DND-41 (cell line): Measurements from ENCODE around the gene IL1R2.

Experiments
- ATAC-seq: fragments of 200-7000 bp; cut with Tn5 transposase; 3 replicates; pipeline ENCODE4 v1.9.1; 2021; ENCODE audit warnings: low read depth; ENCODE audit not compliant: insufficient read depth
- DNase-seq: peaks from one replicate; pipeline ENCODE4 v3.0.0-alpha.2; 2020
- H2AFZ ChIP-seq: 2 replicates; pipeline ENCODE4 v1.6.0; 2012; ENCODE audit warnings: low read depth, low read length
- H3K27ac ChIP-seq: 2 replicates; pipeline ENCODE4 v1.5.1; 2012; ENCODE audit warnings: low read length, inconsistent platforms
- H3K27me3 ChIP-seq: fragments of 200-600 bp; sonication (generic); 2 replicates; pipeline ENCODE4 v1.6.0; 2012; ENCODE audit warnings: low read length, mild to moderate bottlenecking, inconsistent platforms; ENCODE audit not compliant: insufficient read depth, poor library complexity
- H3K36me3 ChIP-seq: 2 replicates; pipeline ENCODE4 v1.5.1; 2012; ENCODE audit warnings: low read length, inconsistent platforms; ENCODE audit not compliant: insufficient read depth
- H3K4me1 ChIP-seq: 2 replicates; pipeline ENCODE4 v1.5.1; 2012; ENCODE audit warnings: mild to moderate bottlenecking, low read length; ENCODE audit not compliant: insufficient read depth
- H3K4me2 ChIP-seq: 2 replicates; pipeline ENCODE4 v1.6.0; 2012; ENCODE audit warnings: mild to moderate bottlenecking, moderate library complexity, low read length, inconsistent platforms; ENCODE audit not compliant: insufficient read depth
- H3K4me3 ChIP-seq, 2 experiments: fragments of 200-600 bp in 1 of 2; shearing (Covaris generic) in 1 of 2; 2 replicates each; pipeline ENCODE4 v1.5.1; 2012 to 2016; ENCODE audit warnings: inconsistent platforms in 2 of 2, low read length in 2 of 2, mild to moderate bottlenecking in 2 of 2, low read depth in 1 of 2, moderate library complexity in 1 of 2
- H3K79me2 ChIP-seq: 2 replicates; pipeline ENCODE4 v1.6.0; 2012; ENCODE audit warnings: low read length, inconsistent platforms; ENCODE audit not compliant: insufficient read depth
- H3K9ac ChIP-seq: 2 replicates; pipeline ENCODE4 v1.6.0; 2012; ENCODE audit warnings: low read depth, mild to moderate bottlenecking, inconsistent platforms, low read length, moderate library complexity
- H3K9me3 ChIP-seq: 2 replicates; pipeline ENCODE4 v1.5.1; 2012; ENCODE audit warnings: low read length, moderate library complexity, mild to moderate bottlenecking, inconsistent platforms; ENCODE audit not compliant: insufficient read depth, severe bottlenecking
- H4K20me1 ChIP-seq: 2 replicates; pipeline ENCODE4 v1.6.0; 2012; ENCODE audit warnings: low read length; ENCODE audit not compliant: insufficient read depth
- EZH2 ChIP-seq: IDR thresholded peaks from 3 replicates; pipeline ENCODE4 v1.6.1; 2012; ENCODE audit warnings: borderline replicate concordance, low read depth, mild to moderate bottlenecking, moderate library complexity, low read length, inconsistent platforms; ENCODE audit not compliant: severe bottlenecking
- TF ChIP-seq, protein P1 (sequence below): IDR thresholded peaks from 2 replicates; pipeline ENCODE4 v1.5.1; 2012; ENCODE audit warnings: borderline replicate concordance, low read length, moderate library complexity, mild to moderate bottlenecking; ENCODE audit not compliant: poor library complexity, severe bottlenecking; ENCODE audit errors: extremely low read depth

Gene IL1R2

DNA sequence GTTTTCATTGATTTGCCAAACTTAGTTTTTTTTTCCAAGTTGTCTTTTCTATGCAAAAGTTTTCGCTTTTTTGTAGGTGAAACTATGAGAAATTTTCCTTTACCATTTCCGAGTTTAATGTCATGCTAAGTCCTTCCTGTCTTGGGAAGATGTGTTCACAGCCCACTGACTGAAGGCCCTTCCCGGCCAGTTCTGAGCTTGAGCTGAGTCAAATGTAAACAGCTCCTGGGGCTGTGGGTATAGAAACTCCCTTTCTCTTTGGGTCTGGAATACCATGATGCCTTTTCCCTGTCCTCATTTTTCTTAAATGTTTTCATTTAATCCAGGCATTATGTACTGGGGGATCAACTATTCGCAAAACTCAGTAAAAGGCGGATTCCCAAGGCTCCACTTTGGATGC lies 81.0 kb downstream of the IL1R2 start:
- no peak for DNase-seq
- no peak overlapping the region for H3K4me3 ChIP-seq
- no peaks in the 10 kb centered on the region for H3K4me1 ChIP-seq
- H3K27ac ChIP-seq = no peak overlapping the region
- no peaks in the 10 kb centered on the region for H4K20me1 ChIP-seq
- H3K9ac ChIP-seq = no peak overlapping the region
- no peaks in the 10 kb centered on the region for H3K79me2 ChIP-seq
- TF ChIP-seq, protein P1, sequence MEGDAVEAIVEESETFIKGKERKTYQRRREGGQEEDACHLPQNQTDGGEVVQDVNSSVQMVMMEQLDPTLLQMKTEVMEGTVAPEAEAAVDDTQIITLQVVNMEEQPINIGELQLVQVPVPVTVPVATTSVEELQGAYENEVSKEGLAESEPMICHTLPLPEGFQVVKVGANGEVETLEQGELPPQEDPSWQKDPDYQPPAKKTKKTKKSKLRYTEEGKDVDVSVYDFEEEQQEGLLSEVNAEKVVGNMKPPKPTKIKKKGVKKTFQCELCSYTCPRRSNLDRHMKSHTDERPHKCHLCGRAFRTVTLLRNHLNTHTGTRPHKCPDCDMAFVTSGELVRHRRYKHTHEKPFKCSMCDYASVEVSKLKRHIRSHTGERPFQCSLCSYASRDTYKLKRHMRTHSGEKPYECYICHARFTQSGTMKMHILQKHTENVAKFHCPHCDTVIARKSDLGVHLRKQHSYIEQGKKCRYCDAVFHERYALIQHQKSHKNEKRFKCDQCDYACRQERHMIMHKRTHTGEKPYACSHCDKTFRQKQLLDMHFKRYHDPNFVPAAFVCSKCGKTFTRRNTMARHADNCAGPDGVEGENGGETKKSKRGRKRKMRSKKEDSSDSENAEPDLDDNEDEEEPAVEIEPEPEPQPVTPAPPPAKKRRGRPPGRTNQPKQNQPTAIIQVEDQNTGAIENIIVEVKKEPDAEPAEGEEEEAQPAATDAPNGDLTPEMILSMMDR = no peak
- no peak for TF ChIP-seq EZH2
- H3K9me3 ChIP-seq = no peaks in the 10 kb centered on the region
- no peak overlapping the region for H3K4me2 ChIP-seq
- H3K27me3 ChIP-seq = no peaks in the 10 kb centered on the region
- H2AFZ ChIP-seq = no peak overlapping the region
- H3K36me3 ChIP-seq = no peaks in the 10 kb centered on the region
- ATAC-seq = no peak

DNA sequence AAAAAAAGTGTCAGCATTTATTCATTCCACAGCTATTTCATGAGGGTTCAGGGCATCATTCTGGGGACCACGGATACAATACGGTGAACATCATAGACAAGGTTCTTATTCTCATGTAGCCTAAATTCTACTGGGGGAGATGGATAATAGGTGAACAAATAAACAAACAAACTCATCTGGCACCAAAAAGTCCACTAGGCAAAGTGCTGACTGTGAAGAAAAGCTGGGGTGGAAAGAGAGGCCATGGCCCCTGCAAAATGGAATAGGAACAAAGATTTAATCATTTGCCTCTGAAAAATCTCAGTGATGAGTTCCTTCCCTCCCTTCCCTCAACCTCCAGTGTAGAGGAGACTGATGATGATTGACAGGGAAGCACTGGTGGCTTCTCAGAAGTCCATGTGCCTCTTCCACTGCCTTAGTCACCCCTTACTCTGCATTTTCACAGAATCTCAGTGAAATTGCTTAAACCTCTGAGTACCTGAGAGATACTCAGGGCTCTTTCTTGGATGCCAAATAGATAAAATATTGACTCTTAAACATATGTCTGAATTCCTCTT lies 81.5 kb downstream of the IL1R2 start:
- no peak overlapping the region for H3K4me2 ChIP-seq
- H3K79me2 ChIP-seq = no peaks in the 10 kb centered on the region
- ATAC-seq (no peak), DNase-seq (no peak)
- H3K27ac ChIP-seq = no peak overlapping the region
- no peaks in the 10 kb centered on the region for H3K9me3 ChIP-seq
- H3K4me3 ChIP-seq = no peak overlapping the region
- no peak overlapping the region for H2AFZ ChIP-seq
- no peak for TF ChIP-seq EZH2
- TF ChIP-seq, protein P1 = no peak
- H3K27me3 ChIP-seq = no peaks in the 10 kb centered on the region
- no peak overlapping the region for H3K9ac ChIP-seq
- H4K20me1 ChIP-seq = no peaks in the 10 kb centered on the region
- H3K4me1 ChIP-seq = no peaks in the 10 kb centered on the region
- H3K36me3 ChIP-seq = no peaks in the 10 kb centered on the region

DNA sequence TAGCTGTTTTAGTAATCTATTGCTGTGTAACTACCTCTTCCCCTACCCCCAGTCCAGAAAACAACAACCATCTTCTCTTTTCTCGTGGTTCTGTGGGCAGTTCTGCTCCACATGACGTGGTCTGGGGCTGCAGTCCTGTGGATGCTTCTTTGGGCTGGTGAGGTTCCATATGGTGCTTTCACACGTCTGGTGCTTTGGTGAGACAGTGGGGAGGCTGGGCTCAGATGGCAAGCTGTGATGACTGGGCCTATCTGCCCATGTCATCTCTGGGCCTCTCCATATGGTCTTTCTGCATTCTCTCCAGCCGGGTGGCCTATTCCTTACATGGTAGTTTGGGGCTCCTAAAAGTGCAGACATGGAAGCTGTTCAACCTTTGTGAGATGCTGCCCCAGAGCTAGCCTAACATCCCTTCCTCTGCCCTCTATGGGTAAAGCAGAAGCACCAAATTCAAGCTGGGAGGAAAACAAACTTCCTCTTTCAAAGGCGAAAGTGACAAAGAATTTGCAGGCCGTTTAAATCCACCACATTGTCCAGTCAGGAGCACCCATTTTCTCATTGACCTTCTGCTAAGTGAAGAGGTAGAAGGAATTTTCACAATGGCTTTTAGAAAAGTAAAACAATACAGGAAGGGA lies 82.5 kb downstream of the IL1R2 start:
- Histone ChIP-seq H3K9me3 (no peaks in the 10 kb centered on the region), H2AFZ (no peak overlapping the region), H3K27me3 (no peaks in the 10 kb centered on the region), H3K36me3 (no peaks in the 10 kb centered on the region), H3K27ac (no peak overlapping the region), H3K4me1 (no peaks in the 10 kb centered on the region), H4K20me1 (no peaks in the 10 kb centered on the region), H3K9ac (no peak overlapping the region), H3K4me2 (no peak overlapping the region), H3K4me3 (no peak overlapping the region), H3K79me2 (no peaks in the 10 kb centered on the region)
- ATAC-seq (no peak), DNase-seq (no peak)
- TF ChIP-seq, protein P1 = no peak
- TF ChIP-seq EZH2 = no peak
